ENCODE results near the gene TSPAN18.

DNA sequence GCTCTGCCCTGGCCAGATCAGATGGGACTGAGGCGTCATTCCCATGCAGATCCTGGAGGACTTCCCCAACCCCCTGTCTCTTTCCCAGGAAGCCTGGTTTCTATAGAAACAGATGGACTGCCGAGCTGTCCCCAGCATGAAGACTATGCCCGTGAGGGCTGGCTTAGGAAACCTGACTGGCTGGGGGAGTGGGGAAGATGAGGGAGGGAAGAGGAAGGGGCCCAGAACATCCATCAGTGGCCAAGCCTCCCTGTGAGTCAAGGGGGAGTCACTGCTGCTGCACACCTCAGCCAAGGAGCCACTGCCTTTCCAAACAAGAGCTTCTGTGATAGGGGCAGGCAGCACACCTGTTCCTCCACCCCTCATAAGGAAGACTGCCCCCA, 218.1 kb downstream of the TSPAN18 start:
- TF ChIP-seq, protein P1, sequence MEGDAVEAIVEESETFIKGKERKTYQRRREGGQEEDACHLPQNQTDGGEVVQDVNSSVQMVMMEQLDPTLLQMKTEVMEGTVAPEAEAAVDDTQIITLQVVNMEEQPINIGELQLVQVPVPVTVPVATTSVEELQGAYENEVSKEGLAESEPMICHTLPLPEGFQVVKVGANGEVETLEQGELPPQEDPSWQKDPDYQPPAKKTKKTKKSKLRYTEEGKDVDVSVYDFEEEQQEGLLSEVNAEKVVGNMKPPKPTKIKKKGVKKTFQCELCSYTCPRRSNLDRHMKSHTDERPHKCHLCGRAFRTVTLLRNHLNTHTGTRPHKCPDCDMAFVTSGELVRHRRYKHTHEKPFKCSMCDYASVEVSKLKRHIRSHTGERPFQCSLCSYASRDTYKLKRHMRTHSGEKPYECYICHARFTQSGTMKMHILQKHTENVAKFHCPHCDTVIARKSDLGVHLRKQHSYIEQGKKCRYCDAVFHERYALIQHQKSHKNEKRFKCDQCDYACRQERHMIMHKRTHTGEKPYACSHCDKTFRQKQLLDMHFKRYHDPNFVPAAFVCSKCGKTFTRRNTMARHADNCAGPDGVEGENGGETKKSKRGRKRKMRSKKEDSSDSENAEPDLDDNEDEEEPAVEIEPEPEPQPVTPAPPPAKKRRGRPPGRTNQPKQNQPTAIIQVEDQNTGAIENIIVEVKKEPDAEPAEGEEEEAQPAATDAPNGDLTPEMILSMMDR (IDR thresholded peaks at IDR 0.05; ENCODE audit: low read length) = no peak
- TF ChIP-seq EZH2 (optimal IDR thresholded peaks at IDR 0.05; ENCODE audit: low read depth, low read length) = no peak
